ENCODE results near the gene ADCY9.
A peak's percentile ranks its signal among the peaks of the same experiment; 100 is the strongest.
"Not testable (repeated sequence)": the region's sequence is repeated elsewhere in the genome, so short reads cannot be mapped to it uniquely, and the experiment has no call there.

Gene ADCY9

DNA sequence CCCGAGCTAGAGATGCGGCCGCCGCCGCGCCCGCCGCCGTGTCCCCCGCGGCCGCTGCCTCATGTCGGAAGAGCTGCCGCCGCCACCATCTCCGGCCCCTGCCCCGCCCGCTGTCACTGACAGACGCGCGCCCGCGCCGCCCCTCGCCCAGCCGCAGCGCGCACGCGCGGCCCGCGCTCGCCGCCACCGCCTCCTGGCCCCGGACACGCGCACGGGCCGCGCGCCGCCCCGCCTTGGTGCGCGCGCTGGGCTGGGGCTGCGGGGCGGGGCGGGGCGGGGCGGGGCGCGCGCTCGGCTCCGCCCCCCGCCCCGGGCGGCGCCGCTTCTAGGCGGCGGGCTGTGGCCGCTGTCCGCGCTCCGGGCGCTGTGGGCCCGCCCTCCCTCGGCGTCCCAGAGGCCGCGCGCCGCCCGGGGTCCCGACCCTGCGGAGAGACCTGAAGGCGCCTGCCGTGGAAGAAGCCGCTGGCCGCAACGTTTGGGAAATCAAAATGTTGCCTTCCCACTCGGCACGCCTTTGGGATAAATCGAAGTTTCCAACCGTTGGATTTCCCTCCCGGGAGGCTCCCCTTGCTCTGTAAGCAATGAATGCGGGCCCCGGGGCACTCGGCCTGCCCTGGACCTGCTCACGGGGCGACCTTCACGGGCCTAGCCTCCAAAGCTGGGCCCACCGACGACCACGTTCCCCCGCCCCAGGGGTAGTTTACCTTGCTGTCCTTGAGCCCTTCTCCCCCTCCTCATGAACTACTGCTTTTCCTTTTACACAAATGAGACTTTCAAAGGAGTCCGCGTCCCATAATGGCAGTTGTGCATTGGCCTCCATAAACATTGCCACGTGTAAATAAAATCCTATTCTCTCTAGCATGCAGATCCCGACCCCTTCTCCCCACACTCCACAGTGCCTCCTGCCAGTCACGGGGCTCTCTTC lies at the start of gene ADCY9:
TSS of gene ADCY9 (minus strand) at position 118 of the 925 bp plus-strand sequence. CDS start 1,000 bp downstream, outside the sequence.
- peak; percentile 56 for DNase-seq (ENCODE audit: low read depth)

DNA sequence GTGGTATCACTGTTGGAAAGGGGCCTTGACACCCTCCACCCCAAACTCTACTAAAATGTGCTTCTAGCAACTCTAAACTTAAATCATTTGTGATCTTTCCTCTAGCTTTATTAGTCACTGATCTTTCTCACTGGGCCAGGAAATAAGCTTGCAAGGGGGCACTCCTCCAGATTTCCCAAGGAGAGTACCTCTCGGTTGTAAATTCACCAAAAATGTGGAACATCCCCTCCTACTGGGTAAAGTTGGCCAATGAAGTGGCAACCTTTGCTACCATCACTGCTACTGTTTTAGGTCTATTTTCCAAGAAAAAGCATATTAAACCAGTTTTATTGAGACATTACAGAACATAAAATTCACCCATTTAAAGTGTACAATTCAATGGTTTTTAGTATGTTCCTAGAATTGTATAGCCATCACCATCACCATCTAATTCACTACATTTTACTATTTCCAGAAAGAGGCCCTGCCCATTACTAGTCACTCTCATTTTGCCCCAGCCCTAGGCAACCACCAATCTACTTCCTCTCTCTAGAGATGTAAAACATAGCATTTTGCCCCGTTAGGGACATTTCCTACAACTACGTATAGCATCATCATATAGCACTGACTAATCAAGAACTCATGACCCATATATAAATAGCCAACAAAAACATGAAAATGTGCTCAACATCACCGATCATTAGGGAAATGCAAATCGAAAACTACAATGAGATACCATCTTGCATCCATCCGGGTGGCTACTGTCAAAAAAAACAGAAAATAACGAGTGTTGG lies 44.6 kb upstream of the ADCY9 start:
- DNase-seq (ENCODE audit: low read depth): no peak

DNA sequence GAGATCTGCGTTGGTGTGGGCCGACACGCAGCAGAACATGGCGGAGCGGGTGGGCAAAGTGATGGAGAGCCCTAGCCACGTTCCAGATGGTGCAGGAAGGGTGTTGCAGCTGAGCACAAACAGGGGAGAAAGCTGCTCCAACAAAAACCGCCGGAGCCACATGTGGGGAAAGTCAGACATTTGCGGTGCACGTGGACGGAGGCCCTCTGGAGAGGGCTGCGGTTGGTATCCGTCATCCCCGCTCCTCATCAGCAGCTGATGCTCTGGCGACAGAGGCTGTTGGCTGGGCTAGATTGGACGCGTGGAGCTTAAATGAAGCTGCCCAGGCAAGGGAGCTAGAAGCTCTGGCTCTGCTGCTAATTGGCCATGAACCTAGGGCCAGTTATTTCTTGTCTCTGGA lies 43.5 kb upstream of the ADCY9 start:
- no peak for DNase-seq (ENCODE audit: low read depth)

DNA sequence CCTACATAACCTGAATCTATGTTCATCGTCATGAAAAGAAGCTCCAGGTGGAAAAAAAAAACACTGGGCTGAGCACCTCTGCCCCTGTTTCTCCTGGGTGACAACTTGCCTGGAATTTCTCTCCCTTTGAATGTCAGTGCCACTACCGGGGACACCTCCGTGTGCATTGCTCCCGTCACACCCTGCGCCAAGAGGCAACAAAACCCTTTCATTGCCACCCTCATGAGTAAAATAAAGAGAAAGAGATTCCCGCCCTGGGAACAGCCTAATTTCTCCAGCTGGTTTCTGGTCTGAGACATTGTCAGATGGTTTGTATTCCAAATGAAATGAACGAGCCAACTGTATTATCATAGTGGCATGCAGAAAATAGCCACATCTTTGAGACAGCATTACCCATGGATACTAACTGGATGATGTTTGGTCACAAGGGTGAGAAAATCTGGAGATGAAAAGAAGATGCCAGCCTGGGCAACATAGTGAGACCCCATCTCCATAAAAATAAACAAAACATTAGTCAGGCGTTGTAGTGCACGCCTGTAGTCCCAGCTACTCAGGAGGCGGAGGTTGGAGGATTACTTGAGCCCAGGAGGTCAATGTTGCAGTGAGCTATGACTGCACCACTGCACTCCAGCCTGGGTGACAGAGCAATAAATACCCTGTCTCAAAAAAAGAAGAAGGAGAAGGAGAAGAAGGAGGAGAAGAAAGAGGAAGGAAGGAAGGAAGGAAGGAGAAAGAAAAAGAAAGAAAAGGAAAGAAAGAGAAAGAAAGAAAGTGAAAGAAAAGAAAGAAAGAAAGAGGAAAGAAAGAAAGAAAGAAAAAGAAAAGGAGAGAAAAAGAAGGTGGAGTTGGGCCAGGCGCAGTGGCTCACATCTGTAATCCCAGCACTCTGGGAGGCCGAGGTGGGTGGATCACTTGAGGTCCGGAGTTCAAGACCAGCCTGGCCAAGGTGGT lies 42.2 kb upstream of the ADCY9 start:
- no peak for DNase-seq (ENCODE audit: low read depth)

DNA sequence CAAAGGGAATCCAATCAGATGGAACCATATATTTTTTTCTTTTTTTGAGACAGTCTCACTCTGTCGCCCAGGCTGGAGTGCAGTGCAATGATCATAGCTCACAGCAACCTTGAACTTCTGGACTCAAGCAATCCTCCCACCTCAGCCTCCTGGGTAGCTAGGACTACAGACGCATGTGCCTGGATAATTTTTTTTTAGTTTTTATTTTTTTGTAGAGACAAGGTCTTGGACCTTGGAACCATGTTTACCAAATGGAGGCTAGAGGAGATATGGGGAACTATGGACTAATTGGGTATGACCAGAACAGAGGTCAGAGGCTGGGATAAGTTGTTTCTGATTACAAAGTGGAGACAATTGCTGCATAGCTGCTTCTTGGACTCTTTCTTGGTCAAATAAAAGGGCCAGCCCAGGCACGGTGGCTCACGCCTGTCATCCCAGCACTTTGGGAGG lies 41.2 kb upstream of the ADCY9 start:
- no peak for DNase-seq (ENCODE audit: low read depth)

DNA sequence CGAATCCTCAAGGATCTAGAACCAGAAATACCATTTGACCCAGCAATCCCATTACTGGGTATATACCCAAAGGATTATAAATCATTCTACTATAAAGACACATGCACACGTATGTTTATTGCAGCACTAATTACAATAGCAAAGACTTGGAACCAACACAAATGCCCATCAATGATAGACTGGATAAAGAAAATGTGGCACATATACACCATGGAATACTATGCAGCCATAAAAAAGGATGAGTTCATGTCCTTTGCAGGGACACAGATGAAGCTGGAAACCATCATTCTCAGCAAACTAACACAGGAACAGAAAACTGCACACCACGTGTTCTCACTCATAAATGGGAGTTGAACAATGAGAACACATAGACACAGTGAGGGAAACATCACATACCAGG lies 40.3 kb upstream of the ADCY9 start:
- DNase-seq (ENCODE audit: low read depth): not testable (repeated sequence)

DNA sequence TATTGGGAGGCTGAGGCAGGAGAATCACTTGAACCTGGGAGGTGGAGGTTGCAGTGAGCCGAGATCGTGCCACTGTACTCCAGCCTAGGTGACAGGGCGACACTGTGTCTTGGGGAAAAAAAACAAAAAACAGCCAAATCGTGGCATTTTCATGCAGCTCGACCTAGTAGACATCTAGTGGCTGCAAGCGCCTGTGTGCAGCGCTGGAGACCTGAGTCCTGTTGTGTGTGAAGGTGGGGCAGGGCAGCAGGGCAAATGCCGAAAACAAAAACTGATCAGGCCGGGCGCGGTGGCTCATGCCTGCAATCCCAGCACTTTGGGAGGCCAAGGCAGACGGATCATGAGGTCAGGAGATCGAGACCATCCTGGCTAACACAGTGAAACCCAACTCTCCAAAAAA lies 37.1 kb upstream of the ADCY9 start:
- DNase-seq (ENCODE audit: low read depth): not testable (repeated sequence)

DNA sequence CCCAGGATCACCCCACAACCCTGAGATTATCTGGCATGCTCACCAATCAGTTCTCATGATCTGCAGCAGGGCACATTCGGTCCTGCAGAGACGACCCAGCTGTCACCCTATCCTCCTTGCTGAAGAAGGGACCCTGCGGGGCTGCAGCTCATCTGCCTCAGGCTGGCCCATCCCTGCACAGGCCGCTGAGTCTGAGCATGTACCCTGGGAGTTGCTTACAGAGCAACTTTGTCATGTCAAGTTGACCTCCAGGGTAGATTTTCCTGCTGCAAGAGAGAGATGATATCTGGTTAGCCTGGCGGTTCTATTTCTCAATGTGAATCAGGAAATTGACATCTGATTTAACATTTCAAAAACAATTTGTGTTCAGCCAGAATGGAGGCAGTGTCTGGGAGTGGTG lies 36.0 kb upstream of the ADCY9 start:
- DNase-seq (ENCODE audit: low read depth): no peak

DNA sequence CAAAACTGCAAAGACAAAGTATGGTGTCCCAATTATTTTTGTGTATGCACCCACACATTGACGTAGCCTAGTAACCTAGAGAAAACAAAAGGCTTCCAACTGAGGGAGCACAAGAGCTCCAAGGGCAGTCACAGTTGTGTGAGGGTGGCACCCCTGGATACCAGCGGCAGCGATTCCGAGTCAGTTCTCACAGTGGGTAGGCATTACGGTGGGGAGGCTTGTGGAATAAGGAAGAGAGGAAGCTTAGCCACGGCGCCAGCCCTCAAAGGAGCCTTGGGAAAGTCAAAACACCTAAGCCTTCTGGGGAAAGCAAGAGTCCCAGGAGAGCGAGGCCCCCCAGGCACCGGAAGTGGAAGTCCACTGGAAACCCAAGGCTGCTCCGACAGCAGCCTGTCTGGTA lies 31.0 kb upstream of the ADCY9 start:
- DNase-seq (ENCODE audit: low read depth): no peak

DNA sequence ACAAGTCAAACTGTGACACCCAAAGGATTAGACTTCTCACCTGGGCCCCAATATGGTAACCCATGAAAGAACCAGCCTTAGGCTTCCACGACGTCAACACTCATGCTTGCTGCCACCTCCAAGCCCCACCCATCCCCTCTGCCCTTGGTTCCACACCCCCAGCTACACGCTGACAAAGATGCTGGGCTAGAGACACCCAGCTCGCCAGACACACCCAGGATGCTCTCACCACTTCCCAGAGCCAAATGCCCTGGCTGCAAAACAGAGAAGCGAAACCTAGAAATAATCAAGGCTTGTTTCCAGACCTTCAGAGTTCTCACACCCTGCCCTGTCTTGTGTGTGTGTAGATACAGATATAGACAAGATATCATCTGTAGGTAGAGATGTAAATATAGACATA lies 26.0 kb upstream of the ADCY9 start:
- DNase-seq (ENCODE audit: low read depth): no peak

DNA sequence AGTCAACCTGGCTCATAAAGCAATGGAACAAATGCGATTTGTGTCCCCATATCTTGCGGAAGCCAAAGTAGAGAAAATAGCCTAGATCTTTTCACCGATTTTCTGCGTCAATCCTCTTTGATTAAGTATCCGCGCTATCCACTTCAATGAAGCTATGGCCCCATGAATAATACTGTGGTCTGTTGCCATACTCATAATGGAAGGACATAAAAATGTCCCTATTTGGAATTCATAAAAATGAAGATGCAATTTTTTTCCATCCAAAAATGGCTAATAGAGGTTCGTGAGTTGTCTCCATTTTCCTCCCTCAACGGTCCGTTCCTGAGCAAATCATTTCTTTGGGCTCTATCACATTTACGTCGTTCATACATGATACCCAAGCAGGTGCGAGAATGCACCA lies 25.4 kb upstream of the ADCY9 start:
- DNase-seq (ENCODE audit: low read depth): no peak

DNA sequence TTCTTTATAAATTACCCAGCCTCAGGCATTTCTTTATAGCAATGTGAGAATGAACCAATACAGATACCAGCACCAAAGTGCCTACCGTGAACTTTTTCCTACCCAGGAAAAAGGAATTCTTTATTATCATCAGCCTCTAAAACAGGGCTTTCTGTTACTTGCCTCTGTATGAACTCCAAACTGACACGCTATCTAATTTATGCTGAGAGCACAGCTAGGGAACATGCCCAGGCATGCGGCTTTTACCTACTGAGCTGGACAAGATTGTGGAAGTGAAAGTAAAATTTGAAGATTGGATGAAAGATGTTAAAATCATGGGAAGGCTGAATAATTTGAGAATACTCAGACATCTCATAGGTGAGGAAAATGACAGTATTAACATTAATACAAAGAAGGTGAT lies 24.4 kb upstream of the ADCY9 start:
- no peak for DNase-seq (ENCODE audit: low read depth)

DNA sequence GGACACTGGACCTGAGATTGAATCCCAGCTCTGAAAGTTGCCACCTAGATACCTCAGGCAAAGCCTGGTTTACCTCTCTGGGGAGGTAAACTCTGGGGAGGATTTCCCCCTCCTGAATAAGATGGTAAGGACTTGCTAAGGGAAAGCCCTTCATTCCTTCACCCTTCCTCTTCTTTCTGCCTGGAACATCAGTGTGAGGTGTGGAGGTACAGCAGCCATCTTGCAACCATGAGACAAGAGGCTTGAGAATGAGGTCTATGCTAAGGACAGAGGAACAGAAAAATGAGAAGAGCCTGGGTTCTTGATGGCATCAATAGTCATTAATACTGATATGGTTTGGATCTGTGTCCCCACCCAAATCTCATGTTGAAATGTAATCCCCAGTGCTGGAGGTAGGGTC lies 23.7 kb upstream of the ADCY9 start:
- no peak for DNase-seq (ENCODE audit: low read depth)

DNA sequence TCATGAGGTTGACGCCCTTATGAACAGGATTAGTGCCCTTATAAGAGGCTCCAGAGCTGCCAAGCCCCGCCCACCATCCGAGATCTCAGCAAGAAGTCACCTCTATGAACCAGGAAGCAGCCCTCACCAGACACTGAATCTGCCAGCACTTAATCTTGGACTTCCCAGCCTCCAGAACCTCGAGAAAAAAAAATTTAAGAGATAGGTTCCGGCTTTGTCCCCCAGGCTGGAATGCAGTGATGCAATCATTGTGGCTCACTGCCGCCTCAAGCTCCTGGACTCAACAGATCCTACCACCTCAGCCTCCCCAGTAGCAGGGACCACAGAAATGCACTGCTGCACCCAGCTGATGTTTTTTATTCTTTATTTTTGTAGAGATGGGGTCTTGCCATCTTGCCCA lies 22.5 kb upstream of the ADCY9 start:
- DNase-seq (ENCODE audit: low read depth): no peak

DNA sequence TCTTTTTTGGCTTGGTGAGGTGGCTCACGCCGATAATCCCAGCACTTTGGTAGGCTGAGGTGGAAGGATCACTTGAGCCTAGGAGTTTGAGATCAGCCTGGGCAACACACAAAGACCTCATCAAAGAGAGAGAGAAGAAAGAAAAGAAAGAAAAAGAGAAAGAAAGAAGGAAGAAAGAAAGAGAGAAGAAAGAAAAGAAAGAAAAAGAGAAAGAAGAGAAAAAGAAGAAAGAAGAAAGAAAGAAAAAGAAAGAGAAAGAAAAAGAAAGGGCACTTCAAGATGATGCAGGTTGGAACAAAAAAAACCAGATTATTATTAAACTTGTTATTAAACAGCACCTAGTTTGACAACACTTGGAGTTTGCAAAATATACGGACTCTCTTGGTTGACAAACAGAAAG lies 21.2 kb upstream of the ADCY9 start:
- DNase-seq (ENCODE audit: low read depth): no peak

DNA sequence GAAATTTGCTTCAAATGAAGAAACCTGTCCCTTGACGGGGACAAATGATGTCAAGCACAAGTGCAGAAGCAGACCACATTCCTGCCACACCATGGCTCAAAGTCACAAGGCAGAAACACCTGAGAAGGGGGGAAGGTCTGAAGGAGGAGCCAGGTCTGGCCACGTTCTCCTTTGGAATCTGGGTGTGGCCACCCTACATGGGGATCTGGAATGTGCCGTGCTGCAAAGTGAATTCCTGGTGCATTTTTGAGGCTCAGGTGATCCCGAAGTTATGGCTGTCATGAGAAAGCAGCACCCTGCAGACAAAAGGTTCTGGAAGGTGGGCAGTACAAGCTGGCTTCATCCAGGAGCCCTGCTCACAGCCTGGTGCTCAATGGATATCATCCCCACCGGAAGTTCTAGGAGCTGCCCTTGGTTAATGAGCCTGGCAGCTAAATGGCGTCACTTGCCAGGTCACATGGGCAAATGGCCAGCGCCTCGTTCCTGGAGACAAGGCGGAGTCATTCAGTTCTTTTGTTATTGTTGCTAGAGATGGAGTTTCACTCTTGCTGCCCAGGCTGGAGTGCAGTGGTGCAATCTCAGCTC lies 20.1 kb upstream of the ADCY9 start:
- DNase-seq (ENCODE audit: low read depth): no peak

DNA sequence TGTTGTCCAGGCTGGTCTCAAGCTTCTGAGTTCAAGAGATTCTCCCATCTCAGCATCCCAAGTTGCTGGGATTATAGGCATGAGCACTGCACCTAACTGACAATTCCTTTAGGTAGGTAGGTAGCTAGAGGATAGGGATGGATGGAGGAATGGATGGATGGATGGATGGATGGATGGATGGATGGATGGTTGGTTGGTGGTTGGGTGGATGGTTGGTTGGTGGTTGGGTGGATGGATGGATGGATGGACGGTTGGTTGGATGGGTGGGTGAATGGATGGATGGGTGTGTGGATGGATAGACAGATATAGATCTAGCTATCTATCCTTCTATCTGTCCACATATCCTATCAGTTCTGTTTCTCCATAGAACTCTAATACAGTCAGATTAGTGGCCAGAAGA lies 19.3 kb upstream of the ADCY9 start:
- no peak for DNase-seq (ENCODE audit: low read depth)

DNA sequence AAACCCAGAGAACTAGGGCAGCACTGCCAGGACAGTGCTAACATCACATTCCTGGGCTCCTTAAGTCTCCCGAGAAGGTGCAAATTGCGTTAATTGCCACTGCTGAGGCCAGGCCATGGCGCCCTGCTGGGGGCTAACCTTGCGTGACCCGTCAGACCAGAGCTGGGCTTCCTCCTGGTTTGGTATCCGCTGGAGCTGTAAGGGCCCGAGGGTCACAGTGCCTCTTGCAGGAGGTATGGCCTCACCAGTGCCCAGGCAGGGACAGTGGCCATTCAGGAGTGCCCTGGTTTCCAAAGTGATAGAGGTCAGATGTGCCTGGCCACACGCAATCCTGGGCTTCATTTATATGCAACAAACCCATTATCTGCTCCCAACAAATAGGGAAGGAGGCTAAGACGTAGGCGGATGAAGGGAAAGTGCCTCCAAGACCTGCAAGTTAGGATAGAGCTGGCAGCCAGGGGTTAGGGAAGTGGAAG lies 17.7 kb upstream of the ADCY9 start:
- DNase-seq (ENCODE audit: low read depth): no peak

DNA sequence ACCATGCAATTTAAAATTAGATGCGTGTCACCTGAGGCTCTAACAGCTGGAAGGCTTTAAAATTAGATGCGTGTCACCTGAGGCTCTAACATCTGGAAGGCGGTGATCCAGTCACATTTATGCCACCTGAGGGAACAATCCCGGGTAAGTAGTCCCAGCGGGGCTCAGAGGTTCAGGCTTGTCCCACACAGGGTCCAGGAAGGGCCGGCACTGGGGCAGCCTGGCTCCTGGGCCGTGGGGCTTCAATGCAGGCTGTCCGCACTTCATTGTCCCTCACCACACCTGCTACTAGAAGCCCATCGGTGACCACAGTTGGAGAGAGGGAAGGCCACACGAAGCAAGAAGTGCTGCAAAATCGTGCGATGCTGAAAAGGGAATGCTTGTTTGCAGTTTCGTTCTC lies 15.4 kb upstream of the ADCY9 start:
- no peak for DNase-seq (ENCODE audit: low read depth)

DNA sequence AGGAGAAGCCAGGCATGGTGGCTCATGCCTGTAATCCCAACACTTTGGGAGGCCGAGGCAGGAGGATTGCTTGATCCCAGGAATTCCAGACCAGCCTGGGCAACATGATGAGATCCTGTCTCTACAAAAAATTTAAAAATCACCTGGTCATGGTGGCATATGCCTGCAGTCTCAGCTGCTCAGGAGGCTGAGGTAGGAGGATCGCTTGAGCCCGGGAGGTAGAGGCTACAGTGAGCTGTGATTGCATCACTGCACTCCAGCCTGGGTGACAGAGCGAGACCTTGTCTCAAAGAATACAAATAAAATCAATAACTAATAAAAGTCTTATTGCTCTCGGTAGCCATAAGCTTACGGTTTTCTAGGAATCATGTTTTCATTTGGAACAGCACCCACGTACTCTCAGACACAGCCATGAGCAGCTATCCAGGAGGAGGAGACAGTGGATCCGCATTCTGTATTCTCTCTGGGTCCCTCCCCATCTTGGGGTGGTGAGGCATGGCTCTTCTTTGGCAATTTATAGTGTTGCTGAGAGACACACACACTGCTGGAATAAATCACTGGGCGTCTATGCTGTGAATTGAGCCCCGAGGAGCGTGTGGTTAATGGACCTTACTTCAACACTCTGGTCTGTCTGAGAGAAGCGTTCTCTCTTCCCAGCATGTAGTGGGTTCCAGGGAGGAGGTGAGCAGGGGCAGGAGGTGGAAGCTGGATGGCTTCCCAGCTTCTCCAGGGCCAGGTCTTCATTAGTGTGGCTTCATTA lies 8.5 kb upstream of the ADCY9 start:
- DNase-seq (ENCODE audit: low read depth): no peak

All from stimulated activated CD8-positive, alpha-beta memory T cell treated with anti-CD3 and anti-CD28 coated beads, Interleukin-15, amount 100 ng/mL, for 24 hours (primary cell).